ENCODE measurements around the gene HSD17B12.

DNA sequence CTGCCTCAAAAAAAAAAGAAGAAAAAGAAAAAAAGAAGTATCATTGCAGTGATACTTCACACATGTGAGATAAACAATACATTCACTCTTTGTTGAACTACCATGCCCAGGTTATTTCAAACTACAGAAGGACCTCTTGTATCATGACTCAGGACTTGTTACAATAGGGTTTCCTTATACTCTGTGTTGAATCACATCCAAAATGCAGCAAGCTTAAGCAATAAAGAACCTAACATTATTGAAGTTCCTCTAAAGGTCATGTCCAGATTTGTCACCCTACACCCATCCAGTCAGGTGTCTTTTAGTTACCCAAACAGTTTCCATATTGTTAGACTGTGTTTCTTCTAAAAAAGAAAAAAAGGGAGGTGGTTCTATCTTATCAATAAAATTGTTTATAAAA, 173.2 kb downstream of the HSD17B12 start:
- TF ChIP-seq, protein P1, sequence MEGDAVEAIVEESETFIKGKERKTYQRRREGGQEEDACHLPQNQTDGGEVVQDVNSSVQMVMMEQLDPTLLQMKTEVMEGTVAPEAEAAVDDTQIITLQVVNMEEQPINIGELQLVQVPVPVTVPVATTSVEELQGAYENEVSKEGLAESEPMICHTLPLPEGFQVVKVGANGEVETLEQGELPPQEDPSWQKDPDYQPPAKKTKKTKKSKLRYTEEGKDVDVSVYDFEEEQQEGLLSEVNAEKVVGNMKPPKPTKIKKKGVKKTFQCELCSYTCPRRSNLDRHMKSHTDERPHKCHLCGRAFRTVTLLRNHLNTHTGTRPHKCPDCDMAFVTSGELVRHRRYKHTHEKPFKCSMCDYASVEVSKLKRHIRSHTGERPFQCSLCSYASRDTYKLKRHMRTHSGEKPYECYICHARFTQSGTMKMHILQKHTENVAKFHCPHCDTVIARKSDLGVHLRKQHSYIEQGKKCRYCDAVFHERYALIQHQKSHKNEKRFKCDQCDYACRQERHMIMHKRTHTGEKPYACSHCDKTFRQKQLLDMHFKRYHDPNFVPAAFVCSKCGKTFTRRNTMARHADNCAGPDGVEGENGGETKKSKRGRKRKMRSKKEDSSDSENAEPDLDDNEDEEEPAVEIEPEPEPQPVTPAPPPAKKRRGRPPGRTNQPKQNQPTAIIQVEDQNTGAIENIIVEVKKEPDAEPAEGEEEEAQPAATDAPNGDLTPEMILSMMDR (IDR thresholded peaks at IDR 0.05; ENCODE audit: low read length) = no peak
- no peak for TF ChIP-seq EZH2 (IDR thresholded peaks at IDR 0.05; ENCODE audit: borderline replicate concordance, low read length)

Data from OCI-LY1 (cell line).